Medulla oblongata (tissue), 1 donor: ENCODE measurements around the gene MEI1.

ENCODE experiments used
- DNase-seq: peaks from one replicate; pipeline ENCODE4 v3.0.0-alpha.2; 2015; ENCODE audit errors: extremely low spot score

The MEI1 gene

GRCh38 chr22:41840216-41840615 lies 140.9 kb downstream of the MEI1 start:
- DNase-seq: no peak

GRCh38 chr22:41841085-41841712 lies 141.9 kb downstream of the MEI1 start:
- no peak for DNase-seq

- no peak for DNase-seq
Observed at GRCh38 chr22:41842996-41843970, 144.0 kb downstream of the MEI1 start.

GRCh38 chr22:41844036-41844435 lies 144.7 kb downstream of the MEI1 start:
- DNase-seq: no peak

GRCh38 chr22:41844513-41844912 lies 145.2 kb downstream of the MEI1 start:
- no peak for DNase-seq

GRCh38 chr22:41845380-41846267 lies 146.3 kb downstream of the MEI1 start:
- no peak for DNase-seq

GRCh38 chr22:41846268-41846987 lies 147.1 kb downstream of the MEI1 start:
- no peak for DNase-seq

- DNase-seq: no peak
Observed at GRCh38 chr22:41847300-41847699, 148.0 kb downstream of the MEI1 start.

- no peak for DNase-seq
Observed at GRCh38 chr22:41848468-41848867, 149.2 kb downstream of the MEI1 start.
